PFSK-1 (cell line): Measurements from ENCODE around the gene GRK3.

Experiments
- FOXP2 ChIP-seq: optimal IDR thresholded peaks from 2 replicates; pipeline ENCODE3; 2011; ENCODE audit warnings: borderline replicate concordance, control low read depth, inconsistent platforms; ENCODE audit not compliant: insufficient read depth; ENCODE audit errors: extremely low read length, extremely low read depth
- POLR2AphosphoS5 ChIP-seq: IDR thresholded peaks from 2 replicates; pipeline ENCODE4 v1.6.1; 2012; ENCODE audit warnings: low read depth, mild to moderate bottlenecking, control low read depth, low read length, moderate library complexity
- SIN3A ChIP-seq: IDR thresholded peaks from 2 replicates; pipeline ENCODE4 v1.6.1; 2012; ENCODE audit warnings: mild to moderate bottlenecking, low read length, moderate library complexity, borderline replicate concordance; ENCODE audit not compliant: insufficient read depth
- TAF1 ChIP-seq: IDR thresholded peaks from 2 replicates; pipeline ENCODE4 v1.6.1; 2012; ENCODE audit warnings: low read length, control low read depth, borderline replicate concordance; ENCODE audit not compliant: insufficient read depth
- TF ChIP-seq, protein P1 (sequence below), 2 experiments: IDR thresholded peaks; 2 replicates each; pipeline versions ENCODE4 v1.6.1 to v1.8.0; 2011 to 2012; ENCODE audit warnings: low read depth in 2 of 2, low read length in 2 of 2, control low read depth in 1 of 2, inconsistent platforms in 1 of 2, mild to moderate bottlenecking in 1 of 2, moderate library complexity in 1 of 2; ENCODE audit not compliant: insufficient read depth in 1 of 2

GRK3 gene

DNA sequence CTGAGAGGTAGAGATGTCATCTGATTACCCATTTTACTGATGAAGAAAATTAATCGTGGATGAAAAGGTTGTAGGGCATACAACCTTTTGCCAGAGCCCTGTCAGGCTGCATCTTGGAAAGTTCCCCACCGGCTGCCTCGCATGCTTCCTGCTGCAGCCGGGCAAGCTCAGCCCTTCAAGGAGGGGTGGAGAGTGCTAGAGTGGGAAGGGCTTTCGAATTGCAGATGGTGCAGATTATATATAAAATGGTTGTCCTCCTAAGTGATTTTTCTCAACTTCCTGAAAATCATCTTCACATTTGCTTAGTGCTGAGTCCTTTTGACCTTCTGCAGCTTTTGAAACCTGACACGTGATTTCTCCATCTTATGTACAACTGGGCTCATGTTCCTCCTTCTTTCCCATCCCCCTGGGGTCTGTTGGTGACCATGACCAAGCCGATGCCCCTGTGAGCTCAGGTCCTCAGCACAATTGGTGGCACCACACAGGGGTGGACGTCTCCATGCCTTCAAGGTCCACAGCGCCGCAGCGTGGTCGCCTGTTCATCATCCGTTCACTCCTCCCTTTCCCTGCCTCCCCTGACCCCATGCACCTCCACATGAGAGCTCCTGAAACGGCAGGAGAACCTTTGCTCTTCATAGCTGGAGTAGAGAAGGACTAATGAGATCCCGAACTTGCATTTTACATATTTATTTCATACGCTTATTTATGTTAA, 129.9 kb downstream of the GRK3 start:
- TF ChIP-seq FOXP2 (no peak), POLR2AphosphoS5 (no peak), SIN3A (no peak), TAF1 (no peak)
- TF ChIP-seq, protein P1, sequence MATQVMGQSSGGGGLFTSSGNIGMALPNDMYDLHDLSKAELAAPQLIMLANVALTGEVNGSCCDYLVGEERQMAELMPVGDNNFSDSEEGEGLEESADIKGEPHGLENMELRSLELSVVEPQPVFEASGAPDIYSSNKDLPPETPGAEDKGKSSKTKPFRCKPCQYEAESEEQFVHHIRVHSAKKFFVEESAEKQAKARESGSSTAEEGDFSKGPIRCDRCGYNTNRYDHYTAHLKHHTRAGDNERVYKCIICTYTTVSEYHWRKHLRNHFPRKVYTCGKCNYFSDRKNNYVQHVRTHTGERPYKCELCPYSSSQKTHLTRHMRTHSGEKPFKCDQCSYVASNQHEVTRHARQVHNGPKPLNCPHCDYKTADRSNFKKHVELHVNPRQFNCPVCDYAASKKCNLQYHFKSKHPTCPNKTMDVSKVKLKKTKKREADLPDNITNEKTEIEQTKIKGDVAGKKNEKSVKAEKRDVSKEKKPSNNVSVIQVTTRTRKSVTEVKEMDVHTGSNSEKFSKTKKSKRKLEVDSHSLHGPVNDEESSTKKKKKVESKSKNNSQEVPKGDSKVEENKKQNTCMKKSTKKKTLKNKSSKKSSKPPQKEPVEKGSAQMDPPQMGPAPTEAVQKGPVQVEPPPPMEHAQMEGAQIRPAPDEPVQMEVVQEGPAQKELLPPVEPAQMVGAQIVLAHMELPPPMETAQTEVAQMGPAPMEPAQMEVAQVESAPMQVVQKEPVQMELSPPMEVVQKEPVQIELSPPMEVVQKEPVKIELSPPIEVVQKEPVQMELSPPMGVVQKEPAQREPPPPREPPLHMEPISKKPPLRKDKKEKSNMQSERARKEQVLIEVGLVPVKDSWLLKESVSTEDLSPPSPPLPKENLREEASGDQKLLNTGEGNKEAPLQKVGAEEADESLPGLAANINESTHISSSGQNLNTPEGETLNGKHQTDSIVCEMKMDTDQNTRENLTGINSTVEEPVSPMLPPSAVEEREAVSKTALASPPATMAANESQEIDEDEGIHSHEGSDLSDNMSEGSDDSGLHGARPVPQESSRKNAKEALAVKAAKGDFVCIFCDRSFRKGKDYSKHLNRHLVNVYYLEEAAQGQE (IDR thresholded peaks at IDR 0.05; ENCODE audit: insufficient read depth in 1 of 2, low read depth in 2 of 2, low read length in 2 of 2), result no peak

- TF ChIP-seq SIN3A, result no peak
- no peak for TF ChIP-seq POLR2AphosphoS5
These were observed 130.7 kb downstream of the GRK3 start for GRCh38 chr22:25695146-25695545.

- TF ChIP-seq POLR2AphosphoS5 (no peak), FOXP2 (no peak), TAF1 (no peak), SIN3A (no peak)
- TF ChIP-seq, protein P1 (IDR thresholded peaks at IDR 0.05; ENCODE audit: insufficient read depth in 1 of 2, low read depth in 2 of 2, low read length in 2 of 2), result no peak
These were observed 132.3 kb downstream of the GRK3 start for GRCh38 chr22:25696763-25697162.

GRCh38 chr22:25697181-25697664, 132.7 kb downstream of the GRK3 start:
- TF ChIP-seq FOXP2, result no peak
- TF ChIP-seq, protein P1 (IDR thresholded peaks at IDR 0.05; ENCODE audit: insufficient read depth in 1 of 2, low read depth in 2 of 2, low read length in 2 of 2), result no peak
- no peak for TF ChIP-seq TAF1
- no peak for TF ChIP-seq POLR2AphosphoS5

GRCh38 chr22:25697978-25698377, 133.5 kb downstream of the GRK3 start:
- TF ChIP-seq FOXP2, result no peak

DNA sequence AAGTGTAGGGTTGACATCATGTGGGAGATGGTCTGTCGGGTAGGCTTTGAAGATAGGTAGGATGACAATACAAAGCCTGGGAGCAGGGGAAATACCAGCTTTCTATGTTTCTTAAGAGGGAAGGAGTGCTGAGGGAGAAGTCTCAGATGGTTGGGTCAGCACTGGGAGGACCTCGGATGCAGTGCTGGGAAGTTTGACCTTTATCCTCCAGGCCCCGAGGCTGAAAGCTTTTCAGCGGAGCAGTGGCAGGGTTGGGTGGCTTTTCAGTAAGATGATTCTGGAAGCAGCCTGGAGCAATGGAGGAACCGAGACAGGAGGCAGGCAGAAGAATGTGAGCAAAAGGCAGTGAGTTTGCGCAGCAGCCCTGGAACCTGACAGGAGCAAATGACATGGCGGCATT, 134.0 kb downstream of the GRK3 start:
- no peak for TF ChIP-seq POLR2AphosphoS5
- no peak for TF ChIP-seq SIN3A
- TF ChIP-seq TAF1, result no peak
- TF ChIP-seq FOXP2, result no peak
- TF ChIP-seq, protein P1 (IDR thresholded peaks at IDR 0.05; ENCODE audit: insufficient read depth in 1 of 2, low read depth in 2 of 2, low read length in 2 of 2), result no peak
